Measurements from ENCODE around the gene NEURL1. TPM values are rescaled to one million over a fixed set of nuclear protein-coding genes. Genes with fewer than 3 reads are reported as not detected.
A peak's percentile ranks its signal among the peaks of the same experiment; 100 is the strongest.

The NEURL1 gene
- total RNA-seq, 1 donor: not detected

GRCh38 chr10:103451831-103452505, 41.5 kb upstream of the NEURL1 start, which contains the start of gene CALHM2:
Gene CALHM2 (minus strand): TSS chr10:103452370. CDS start chr10:103449941, 2,429 bp downstream.
- peak within 1 kb of the TSS; percentile 95 for H3K4me2 ChIP-seq (ENCODE audit: insufficient read depth, low read length)
- TF ChIP-seq, protein P1, sequence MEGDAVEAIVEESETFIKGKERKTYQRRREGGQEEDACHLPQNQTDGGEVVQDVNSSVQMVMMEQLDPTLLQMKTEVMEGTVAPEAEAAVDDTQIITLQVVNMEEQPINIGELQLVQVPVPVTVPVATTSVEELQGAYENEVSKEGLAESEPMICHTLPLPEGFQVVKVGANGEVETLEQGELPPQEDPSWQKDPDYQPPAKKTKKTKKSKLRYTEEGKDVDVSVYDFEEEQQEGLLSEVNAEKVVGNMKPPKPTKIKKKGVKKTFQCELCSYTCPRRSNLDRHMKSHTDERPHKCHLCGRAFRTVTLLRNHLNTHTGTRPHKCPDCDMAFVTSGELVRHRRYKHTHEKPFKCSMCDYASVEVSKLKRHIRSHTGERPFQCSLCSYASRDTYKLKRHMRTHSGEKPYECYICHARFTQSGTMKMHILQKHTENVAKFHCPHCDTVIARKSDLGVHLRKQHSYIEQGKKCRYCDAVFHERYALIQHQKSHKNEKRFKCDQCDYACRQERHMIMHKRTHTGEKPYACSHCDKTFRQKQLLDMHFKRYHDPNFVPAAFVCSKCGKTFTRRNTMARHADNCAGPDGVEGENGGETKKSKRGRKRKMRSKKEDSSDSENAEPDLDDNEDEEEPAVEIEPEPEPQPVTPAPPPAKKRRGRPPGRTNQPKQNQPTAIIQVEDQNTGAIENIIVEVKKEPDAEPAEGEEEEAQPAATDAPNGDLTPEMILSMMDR (IDR thresholded peaks at IDR 0.05; ENCODE audit: extremely low read depth, low read depth, low read length): no peak
- peak within 1 kb of the TSS; percentile 82 for H2AFZ ChIP-seq (ENCODE audit: low read length)
- H3K36me3 ChIP-seq (ENCODE audit: insufficient read depth, low read length): peaks cover 24% of the 10 kb centered on the region
- no peaks in the 10 kb centered on the region for H3K9me3 ChIP-seq (ENCODE audit: low read depth, low read length)
- peaks cover 37% of the 10 kb centered on the region for H3K79me2 ChIP-seq (ENCODE audit: insufficient read depth, low read length)
- peak; percentile 99 for DNase-seq (ENCODE audit: insufficient read length, low spot score, missing footprints)
- H3K27me3 ChIP-seq (ENCODE audit: insufficient read depth, low read length): no peaks in the 10 kb centered on the region
- peaks cover 11% of the 10 kb centered on the region for H4K20me1 ChIP-seq (ENCODE audit: insufficient read depth, low read length)
- H3K27ac ChIP-seq (ENCODE audit: low read depth, low read length): peak within 1 kb of the TSS; percentile 82
- peaks cover 38% of the 10 kb centered on the region for H3K4me1 ChIP-seq (ENCODE audit: insufficient read depth, low read length)
- H3K4me3 ChIP-seq (ENCODE audit: insufficient read depth, low read length): peak within 1 kb of the TSS; percentile 89

- peak overlapping the region; percentile 82 for H3K27ac ChIP-seq (ENCODE audit: low read depth, low read length)
- TF ChIP-seq, protein P1 (IDR thresholded peaks at IDR 0.05; ENCODE audit: extremely low read depth, low read depth, low read length): no peak
- peak overlapping the region; percentile 95 for H3K4me2 ChIP-seq (ENCODE audit: insufficient read depth, low read length)
- H3K4me1 ChIP-seq (ENCODE audit: insufficient read depth, low read length): peaks cover 38% of the 10 kb centered on the region
- peak overlapping the region; percentile 71 for H2AFZ ChIP-seq (ENCODE audit: low read length)
- peaks cover 8% of the 10 kb centered on the region for H4K20me1 ChIP-seq (ENCODE audit: insufficient read depth, low read length)
- H3K79me2 ChIP-seq (ENCODE audit: insufficient read depth, low read length): peaks cover 30% of the 10 kb centered on the region
- H3K4me3 ChIP-seq (ENCODE audit: insufficient read depth, low read length): peak overlapping the region; percentile 89
- H3K9me3 ChIP-seq (ENCODE audit: low read depth, low read length): no peaks in the 10 kb centered on the region
- peaks cover 17% of the 10 kb centered on the region for H3K36me3 ChIP-seq (ENCODE audit: insufficient read depth, low read length)
- no peaks in the 10 kb centered on the region for H3K27me3 ChIP-seq (ENCODE audit: insufficient read depth, low read length)
- peak; percentile 89 for DNase-seq (ENCODE audit: insufficient read length, low spot score, missing footprints)
These were observed 40.8 kb upstream of the NEURL1 start for GRCh38 chr10:103452506-103453230.

DNA sequence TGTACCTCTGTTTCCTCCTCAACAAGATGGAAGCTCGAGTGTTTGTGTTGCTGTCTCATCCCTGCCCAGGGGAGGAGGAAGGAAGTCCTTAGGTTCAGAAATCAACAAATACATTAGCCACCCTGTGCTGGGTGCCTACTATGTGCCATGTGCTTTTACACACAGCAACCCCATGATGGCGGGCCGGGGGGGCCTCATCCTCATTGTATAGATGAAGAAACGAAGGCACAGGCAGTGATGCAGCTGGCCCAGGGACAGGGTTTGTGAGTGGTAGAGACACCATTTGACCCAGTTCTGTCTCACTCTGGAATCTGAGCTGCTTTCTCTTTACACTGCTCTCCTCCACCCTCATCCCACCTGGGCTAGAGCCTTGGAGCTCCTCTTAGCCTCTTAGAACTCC, 39.5 kb upstream of the NEURL1 start:
- H3K27me3 ChIP-seq (ENCODE audit: insufficient read depth, low read length): no peaks in the 10 kb centered on the region
- H3K79me2 ChIP-seq (ENCODE audit: insufficient read depth, low read length): peaks cover 27% of the 10 kb centered on the region
- no peak overlapping the region for H2AFZ ChIP-seq (ENCODE audit: low read length)
- H3K4me1 ChIP-seq (ENCODE audit: insufficient read depth, low read length): peaks cover 30% of the 10 kb centered on the region
- H4K20me1 ChIP-seq (ENCODE audit: insufficient read depth, low read length): peaks cover 4% of the 10 kb centered on the region
- H3K4me2 ChIP-seq (ENCODE audit: insufficient read depth, low read length): no peak overlapping the region
- H3K27ac ChIP-seq (ENCODE audit: low read depth, low read length): no peak overlapping the region
- TF ChIP-seq, protein P1 (IDR thresholded peaks at IDR 0.05; ENCODE audit: extremely low read depth, low read depth, low read length): no peak
- H3K9me3 ChIP-seq (ENCODE audit: low read depth, low read length): no peaks in the 10 kb centered on the region
- no peak overlapping the region for H3K4me3 ChIP-seq (ENCODE audit: insufficient read depth, low read length)
- H3K36me3 ChIP-seq (ENCODE audit: insufficient read depth, low read length): peaks cover 14% of the 10 kb centered on the region
- DNase-seq (ENCODE audit: insufficient read length, low spot score, missing footprints): peak; percentile 50

GRCh38 chr10:103455235-103455634, 38.3 kb upstream of the NEURL1 start:
- Histone ChIP-seq H2AFZ (ENCODE audit: low read length) (no peak overlapping the region), H4K20me1 (ENCODE audit: insufficient read depth, low read length) (no peaks in the 10 kb centered on the region), H3K36me3 (ENCODE audit: insufficient read depth, low read length) (peaks cover 2% of the 10 kb centered on the region), H3K27ac (ENCODE audit: low read depth, low read length) (no peak overlapping the region), H3K4me3 (ENCODE audit: insufficient read depth, low read length) (no peak overlapping the region), H3K27me3 (ENCODE audit: insufficient read depth, low read length) (no peaks in the 10 kb centered on the region), H3K9me3 (ENCODE audit: low read depth, low read length) (no peaks in the 10 kb centered on the region), H3K4me2 (ENCODE audit: insufficient read depth, low read length) (no peak overlapping the region), H3K4me1 (ENCODE audit: insufficient read depth, low read length) (peaks cover 22% of the 10 kb centered on the region), H3K79me2 (ENCODE audit: insufficient read depth, low read length) (peaks cover 15% of the 10 kb centered on the region)
- TF ChIP-seq, protein P1 (IDR thresholded peaks at IDR 0.05; ENCODE audit: extremely low read depth, low read depth, low read length): no peak
- peak; percentile 43 for DNase-seq (ENCODE audit: insufficient read length, low spot score, missing footprints)

Measured in osteoblast (primary cell).